Body of pancreas (tissue), 4 donors: ENCODE measurements around the gene TCTN2. TPM values are rescaled to one million over a fixed set of nuclear protein-coding genes. Genes with fewer than 3 reads are reported as not detected.

Experiments used
- ATAC-seq: fragments of 150-250 bp; one replicate; pipeline ENCODE4 v1.9.1; 2016
- DNase-seq, 4 donors: peaks; one replicate each; pipeline ENCODE4 v3.0.0-alpha.2; 2019
- H3K27ac ChIP-seq, 4 donors: fragments of 200-600 bp; sonication (generic); 1 replicate in 3 of 4; 2 replicates in 1 of 4; pipeline versions ENCODE4 v1.5.1 to v1.6.1; 2016 to 2019; ENCODE audit warnings: mild to moderate bottlenecking in 1 of 4, mixed read lengths in 1 of 4, moderate library complexity in 1 of 4
- H3K27me3 ChIP-seq, 2 donors: fragments of 200-600 bp; sonication (generic); one replicate each; pipeline ENCODE4 v1.6.0; 2016; ENCODE audit warnings: mild to moderate bottlenecking in 1 of 2
- H3K36me3 ChIP-seq, 2 donors: fragments of 200-600 bp; sonication (generic); replicated peaks in 1 of 2; 2 replicates each; pipeline ENCODE4 v1.5.1; 2016; ENCODE audit warnings: low read depth in 2 of 2; ENCODE audit not compliant: insufficient read depth in 1 of 2
- H3K4me1 ChIP-seq: fragments of 200-600 bp; sonication (generic); one replicate; pipeline ENCODE4 v1.6.0; 2016
- H3K4me3 ChIP-seq, 2 donors: fragments of 200-600 bp; sonication (generic); 1 replicate in 1 of 2; 2 replicates in 1 of 2; pipeline ENCODE4 v1.5.1; 2016 to 2019
- H3K9me3 ChIP-seq, 3 donors: fragments of 200-600 bp; sonication (generic); 1 replicate in 2 of 3; 2 replicates in 1 of 3; pipeline ENCODE4 v1.5.1; 2016
- POLR2A ChIP-seq, 3 donors: fragments of 450-650 bp; IDR thresholded peaks; one replicate each; pipeline ENCODE4 v1.6.1; 2016; ENCODE audit warnings: antibody characterized with exemption in 3 of 3, mild to moderate bottlenecking in 2 of 3
- WGBS, 2 donors: methylation state at CpG; one replicate each; pipeline ENCODE4 v1.1.5; 2017; 5-methylcytosine and 5-hydroxymethylcytosine counted together
- intact Hi-C: fragments of 100-400 bp; cut with DNase I; formaldehyde crosslinking; loops from one replicate; pipeline ENCODE4 v1.15.1; 2023
- total RNA-seq, 2 donors: library from RNA; depleted of rRNA; stranded (reverse); fragments of >200 nt; gene quantifications; one replicate each; pipeline ENCODE4 v1.1.0, GENCODE V29; 2016
- TF ChIP-seq, protein P1 (sequence below), 7 experiments: fragments of 450-650 bp in 4 of 7; fragments of 200-600 bp in 3 of 7; sonication (generic) in 3 of 7; IDR thresholded peaks; one replicate each; pipeline ENCODE4 v1.5.1; 2016 to 2019; ENCODE audit warnings: antibody characterized with exemption in 7 of 7

Gene TCTN2
- total RNA-seq, 2 donors from 2014 or later = 5.3 to 9.9 TPM

DNA sequence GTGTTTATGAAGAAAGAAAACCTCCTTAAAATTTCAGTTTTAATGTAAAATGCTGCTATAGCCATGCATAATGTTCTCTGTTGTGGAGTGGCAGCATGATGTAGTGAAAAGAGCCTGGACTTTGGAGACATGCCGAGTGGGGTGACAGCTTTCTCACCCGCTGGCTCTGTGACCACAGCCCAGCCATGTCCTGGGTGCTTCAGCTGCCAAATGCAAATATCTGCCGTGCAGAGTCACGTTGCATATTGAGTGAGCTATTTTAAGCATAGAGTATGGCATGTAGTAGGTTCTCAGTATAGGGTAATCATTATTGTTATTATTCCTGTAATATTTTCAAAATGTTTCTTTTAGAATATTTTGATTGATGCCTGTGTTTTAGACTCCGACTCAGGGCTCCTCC lies 15.5 kb upstream of the TCTN2 start:
- Histone ChIP-seq H3K27me3 (no peaks in the 10 kb centered on the region), H3K36me3 (peaks cover 0 to 14% of the 10 kb centered on the region in 2 donors), H3K4me3 (no peak overlapping the region), H3K9me3 (no peaks in the 10 kb centered on the region), H3K4me1 (no peaks in the 10 kb centered on the region), H3K27ac (no peak overlapping the region)
- WGBS, 2 donors = 65 to 71% methylated on average over 5 of the region's 5 CpGs
- ATAC-seq (no peak), DNase-seq (no peak)
- intact Hi-C loops = no loop called here
- TF ChIP-seq, protein P1, sequence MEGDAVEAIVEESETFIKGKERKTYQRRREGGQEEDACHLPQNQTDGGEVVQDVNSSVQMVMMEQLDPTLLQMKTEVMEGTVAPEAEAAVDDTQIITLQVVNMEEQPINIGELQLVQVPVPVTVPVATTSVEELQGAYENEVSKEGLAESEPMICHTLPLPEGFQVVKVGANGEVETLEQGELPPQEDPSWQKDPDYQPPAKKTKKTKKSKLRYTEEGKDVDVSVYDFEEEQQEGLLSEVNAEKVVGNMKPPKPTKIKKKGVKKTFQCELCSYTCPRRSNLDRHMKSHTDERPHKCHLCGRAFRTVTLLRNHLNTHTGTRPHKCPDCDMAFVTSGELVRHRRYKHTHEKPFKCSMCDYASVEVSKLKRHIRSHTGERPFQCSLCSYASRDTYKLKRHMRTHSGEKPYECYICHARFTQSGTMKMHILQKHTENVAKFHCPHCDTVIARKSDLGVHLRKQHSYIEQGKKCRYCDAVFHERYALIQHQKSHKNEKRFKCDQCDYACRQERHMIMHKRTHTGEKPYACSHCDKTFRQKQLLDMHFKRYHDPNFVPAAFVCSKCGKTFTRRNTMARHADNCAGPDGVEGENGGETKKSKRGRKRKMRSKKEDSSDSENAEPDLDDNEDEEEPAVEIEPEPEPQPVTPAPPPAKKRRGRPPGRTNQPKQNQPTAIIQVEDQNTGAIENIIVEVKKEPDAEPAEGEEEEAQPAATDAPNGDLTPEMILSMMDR (IDR thresholded peaks at IDR 0.05) = no peak
- TF ChIP-seq POLR2A (IDR thresholded peaks at IDR 0.05) = no peak

- no peak for DNase-seq
- TF ChIP-seq POLR2A (IDR thresholded peaks at IDR 0.05) = no peak
- TF ChIP-seq, protein P1 (IDR thresholded peaks at IDR 0.05) = no peak
- Histone ChIP-seq H3K27me3 (no peaks in the 10 kb centered on the region), H3K4me1 (no peaks in the 10 kb centered on the region), H3K9me3 (no peaks in the 10 kb centered on the region), H3K27ac (no peak overlapping the region), H3K36me3 (peaks cover 0 to 14% of the 10 kb centered on the region in 2 donors), H3K4me3 (no peak overlapping the region)
- 80 to 83% methylated on average over 4 of the region's 4 CpGs for WGBS, 2 donors
- no peak for ATAC-seq
- intact Hi-C loops = no loop called here
Observed at GRCh38 chr12:123656392-123656791, 14.5 kb upstream of the TCTN2 start.

DNA sequence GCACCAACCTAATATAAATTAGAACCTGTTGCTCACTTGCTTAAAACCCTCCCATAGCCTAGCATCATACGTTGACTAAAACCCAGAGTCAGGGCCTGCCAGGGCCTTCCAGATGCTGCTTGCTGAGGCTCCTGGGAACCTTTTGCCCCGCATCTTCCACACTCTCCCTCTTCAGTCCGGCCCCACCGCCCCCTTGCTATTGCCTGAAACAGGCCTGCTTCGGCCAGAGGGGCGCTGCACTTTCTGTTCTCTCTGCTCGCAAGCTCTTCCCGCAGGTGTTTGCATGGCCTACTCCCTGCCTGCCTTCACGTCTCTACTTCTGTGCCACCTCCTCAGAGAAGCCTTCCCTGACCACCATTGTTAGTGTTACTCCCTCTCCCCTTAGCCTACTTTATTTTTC lies 13.7 kb upstream of the TCTN2 start:
- WGBS, 2 donors = 88 to 89% methylated on average over 9 of the region's 9 CpGs
- ATAC-seq = no peak
- intact Hi-C loops = no loop called here
- no peak for DNase-seq
- Histone ChIP-seq H3K36me3 (peaks cover 0 to 13% of the 10 kb centered on the region in 2 donors), H3K4me1 (no peaks in the 10 kb centered on the region), H3K4me3 (no peak overlapping the region), H3K9me3 (no peaks in the 10 kb centered on the region), H3K27me3 (no peaks in the 10 kb centered on the region), H3K27ac (no peak overlapping the region)
- no peak for TF ChIP-seq POLR2A (IDR thresholded peaks at IDR 0.05)
- TF ChIP-seq, protein P1 (IDR thresholded peaks at IDR 0.05) = no peak

GRCh38 chr12:123659996-123660727 lies 10.8 kb upstream of the TCTN2 start:
- peaks cover 0 to 11% of the 10 kb centered on the region in 2 donors for H3K36me3 ChIP-seq
- TF ChIP-seq POLR2A (IDR thresholded peaks at IDR 0.05) = no peak
- TF ChIP-seq, protein P1 (IDR thresholded peaks at IDR 0.05) = no peak

DNA sequence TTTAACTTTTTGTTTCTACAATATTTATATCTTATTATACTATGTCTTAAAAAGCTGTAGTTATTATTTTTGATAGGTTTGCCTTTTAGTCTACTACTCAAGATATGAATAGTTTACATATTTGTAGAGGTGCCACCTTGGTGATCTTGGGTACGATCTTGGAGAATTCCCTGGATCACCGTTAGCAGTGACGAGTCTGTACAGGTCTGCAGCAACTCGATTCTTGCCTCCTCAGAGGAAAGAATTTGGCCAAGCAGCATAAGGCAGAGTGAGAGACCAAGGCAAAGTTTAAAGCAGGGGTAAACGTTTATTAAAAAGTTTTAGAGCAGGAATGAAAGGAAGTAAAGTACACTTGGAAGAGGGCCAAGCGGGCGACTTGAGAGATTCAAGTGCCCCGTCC lies 3.1 kb upstream of the TCTN2 start:
- intact Hi-C loops = no loop called here
- ATAC-seq = no peak
- Histone ChIP-seq H3K4me1 (peaks cover 12% of the 10 kb centered on the region), H3K27me3 (no peaks in the 10 kb centered on the region), H3K9me3 (no peaks in the 10 kb centered on the region), H3K27ac (no peak overlapping the region), H3K36me3 (no peaks in the 10 kb centered on the region), H3K4me3 (no peak overlapping the region)
- TF ChIP-seq, protein P1 (IDR thresholded peaks at IDR 0.05) = no peak
- TF ChIP-seq POLR2A (IDR thresholded peaks at IDR 0.05) = no peak
- WGBS, 2 donors = 72 to 78% methylated on average over 8 of the region's 8 CpGs
- no peak for DNase-seq

More at GRCh38 chr12:123659996-123660727, 10.8 kb upstream of the TCTN2 start:
- Histone ChIP-seq H3K27me3 (no peaks in the 10 kb centered on the region), H3K4me1 (no peaks in the 10 kb centered on the region), H3K4me3 (no peak overlapping the region), H3K9me3 (no peaks in the 10 kb centered on the region), H3K27ac (no peak overlapping the region)
- 81 to 91% methylated on average over 5 of the region's 5 CpGs for WGBS, 2 donors
- no peak for ATAC-seq
- intact Hi-C loops = no loop called here
- no peak for DNase-seq
